Epithelial cell of prostate (primary cell): ENCODE measurements around the gene CHEK2.
"Not testable (repeated sequence)": the region's sequence is repeated elsewhere in the genome, so short reads cannot be mapped to it uniquely, and the experiment has no call there.

Experiments
- DNase-seq: peaks from one replicate; pipeline ENCODE4 v3.0.0-alpha.2; 2011; ENCODE audit warnings: low read depth, low spot score
- H3K27ac ChIP-seq: fragments of 450-650 bp; 2 replicates; pipeline ENCODE4 v1.5.1; 2017; ENCODE audit warnings: mild to moderate bottlenecking

CHEK2 gene

DNA sequence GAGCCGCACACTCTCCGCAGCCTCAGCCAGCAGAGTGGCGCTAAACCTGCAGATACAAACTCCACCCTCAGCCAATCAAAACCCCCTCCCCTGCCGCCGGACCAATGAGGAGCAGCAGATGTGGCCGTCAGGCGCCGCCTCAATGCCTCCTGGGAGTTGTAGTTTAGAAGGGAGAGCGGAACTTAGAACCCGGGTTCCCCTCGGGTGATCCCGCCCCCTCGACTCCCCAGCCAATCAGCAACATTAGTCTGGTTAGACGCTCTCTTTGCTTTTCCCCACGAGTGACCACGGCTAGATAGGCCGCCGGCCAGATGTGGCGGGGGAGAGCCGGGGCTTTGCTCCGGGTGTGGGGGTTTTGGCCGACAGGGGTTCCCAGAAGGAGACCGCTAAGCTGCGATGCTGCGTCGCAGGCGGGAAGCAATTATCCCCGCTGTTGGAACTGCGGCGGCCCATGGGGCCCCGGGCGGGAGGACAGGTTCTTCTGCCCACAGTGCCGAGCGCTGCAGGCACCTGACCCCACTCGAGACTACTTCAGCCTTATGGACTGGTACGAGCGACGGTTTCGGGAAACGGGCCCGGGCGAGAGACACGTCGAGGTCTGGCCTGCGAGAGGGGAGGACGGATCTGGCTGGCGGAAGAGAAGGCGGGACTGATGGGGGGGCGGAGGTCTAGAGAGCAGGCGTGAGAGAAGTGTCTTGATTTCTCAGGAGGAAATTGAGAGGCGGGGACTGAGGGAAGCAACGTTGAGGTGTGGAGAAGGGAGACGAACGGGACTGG is at the start of gene CHEK2, which contains the start of gene HSCB:
Gene CHEK2, minus strand, starts transcription at position 36 of the 777 bp plus-strand sequence. CDS start 7,099 bp downstream, outside the sequence.
Gene HSCB, plus strand, starts transcription at position 255 of the 777 bp plus-strand sequence. Its CDS starts 57 bp downstream, at position 312.
- peak; percentile 85 for DNase-seq
- H3K27ac ChIP-seq = peak within 1 kb of the TSS; percentile 76

DNA sequence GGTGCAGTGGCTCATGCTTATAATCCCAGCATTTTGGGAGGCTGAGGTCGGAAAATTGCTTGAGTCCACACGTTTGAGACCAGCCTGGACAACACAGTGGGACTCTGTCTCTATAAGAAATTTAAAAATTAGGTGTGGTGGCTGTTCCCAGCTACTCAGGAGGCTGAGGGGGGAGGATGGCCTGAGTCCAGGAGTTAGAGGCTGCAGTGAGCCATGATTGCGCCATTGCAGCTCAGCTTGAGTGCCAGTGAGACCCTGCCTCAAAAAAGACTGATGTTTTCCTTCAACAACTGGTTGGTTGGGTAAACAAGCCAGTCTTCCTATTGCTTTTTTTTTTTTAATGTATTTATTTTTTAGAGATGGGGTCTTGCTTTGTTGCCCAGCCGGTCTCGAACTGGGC is 49.5 kb upstream of the CHEK2 start:
- no peak for DNase-seq
- H3K27ac ChIP-seq = no peak overlapping the region

DNA sequence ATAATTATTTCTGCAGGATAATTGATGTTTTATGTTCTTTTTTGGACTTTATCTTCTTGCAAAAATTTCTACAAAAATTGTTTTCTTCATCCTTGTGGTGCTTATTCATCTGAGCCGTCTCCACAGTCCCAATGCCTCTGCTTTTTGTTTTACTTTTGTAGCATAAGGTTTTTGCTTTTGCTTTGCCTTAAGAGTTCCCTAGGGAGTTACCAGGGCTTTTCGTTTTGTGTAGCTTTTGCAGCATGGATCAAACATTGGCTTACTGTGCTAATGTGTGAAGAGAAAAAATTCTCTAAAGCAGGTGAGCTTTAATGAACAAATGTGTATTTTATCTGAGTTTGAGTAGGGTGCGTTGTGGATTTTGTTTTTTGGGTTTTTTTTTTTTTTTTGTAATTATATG is 47.0 kb upstream of the CHEK2 start:
- no peak overlapping the region for H3K27ac ChIP-seq
- no peak for DNase-seq

DNA sequence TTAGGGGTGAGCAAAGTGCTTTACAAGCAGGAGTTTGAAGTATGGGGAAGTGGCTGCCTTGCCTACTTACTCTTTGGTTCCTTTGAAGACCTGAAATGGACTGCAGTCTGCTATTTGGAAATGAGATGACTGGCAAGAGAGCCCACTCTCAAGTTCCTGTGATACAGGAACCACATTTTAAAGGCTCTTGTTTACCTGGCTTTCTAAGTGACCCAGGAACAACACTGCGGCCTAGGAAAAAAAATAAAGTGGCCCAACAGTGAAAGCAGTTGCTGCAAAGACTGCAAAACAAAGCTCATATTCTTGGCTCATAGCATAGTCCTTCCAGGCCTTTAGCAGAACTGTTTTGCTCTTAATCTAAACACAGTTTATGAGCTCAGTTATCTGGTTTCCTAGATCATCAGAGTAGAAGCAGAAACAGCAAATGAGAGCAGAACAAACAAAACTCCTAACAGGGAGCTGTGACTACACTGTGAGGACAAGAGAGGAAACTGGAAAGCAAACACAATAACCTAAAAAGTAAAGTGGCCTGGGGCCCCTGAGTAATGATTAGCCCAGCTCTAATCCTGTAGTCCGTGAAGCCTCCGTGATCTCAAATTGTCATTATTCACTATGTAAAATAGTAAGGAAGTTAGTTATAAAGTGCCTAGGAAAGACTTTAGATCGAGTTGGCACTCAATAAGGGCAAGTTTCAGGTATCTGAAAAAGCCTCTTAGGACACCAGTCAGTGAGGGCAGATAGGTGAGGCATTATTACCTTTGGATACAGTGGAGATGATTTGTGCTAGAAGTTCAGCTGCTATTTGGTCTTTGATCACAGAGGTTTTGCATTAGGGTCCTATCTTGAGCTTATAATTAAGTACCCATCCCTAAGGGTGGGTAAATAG is 42.4 kb upstream of the CHEK2 start:
- DNase-seq = no peak
- H3K27ac ChIP-seq = no peak overlapping the region

DNA sequence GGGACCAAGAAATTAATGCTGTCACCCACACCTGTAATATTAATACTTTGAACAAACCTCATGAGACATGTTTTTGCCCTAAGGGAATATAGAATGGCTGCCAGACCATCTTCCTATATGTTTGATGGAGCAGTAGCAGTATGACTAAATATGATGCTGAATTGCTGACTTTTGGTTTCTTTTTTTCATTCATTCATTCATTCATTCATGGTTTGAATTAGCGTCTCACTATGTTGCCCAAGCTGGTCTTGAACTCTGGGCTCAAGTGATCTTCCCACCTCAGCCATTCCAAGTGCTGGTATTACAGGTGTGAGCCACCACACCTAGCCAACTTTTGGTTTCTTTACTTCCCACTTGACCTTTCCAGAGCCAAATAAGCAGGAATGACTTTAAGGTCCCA is 38.7 kb upstream of the CHEK2 start:
- DNase-seq = no peak

DNA sequence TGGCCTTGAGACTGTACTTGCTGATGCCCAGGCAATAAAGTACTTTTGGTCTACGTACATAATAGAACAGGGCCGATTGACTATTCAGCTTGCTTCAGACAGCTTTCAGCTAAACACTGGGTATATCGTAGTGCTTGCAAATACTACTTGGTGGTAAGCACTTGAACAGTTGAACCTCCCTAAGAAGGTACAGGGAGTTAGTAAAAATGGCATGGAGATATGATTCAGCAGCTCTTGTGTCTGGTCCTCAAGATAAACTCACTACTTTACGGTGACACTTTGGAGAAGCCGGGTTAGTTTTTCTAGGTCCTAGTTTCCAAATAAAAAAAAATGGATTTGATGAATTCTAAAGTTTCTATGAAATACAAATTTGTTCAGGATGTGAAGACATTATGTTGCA is 38.2 kb upstream of the CHEK2 start:
- H3K27ac ChIP-seq = no peak overlapping the region
- DNase-seq = no peak

More for the DNA sequence above, 38.7 kb upstream of the CHEK2 start:
- H3K27ac ChIP-seq = no peak overlapping the region

DNA sequence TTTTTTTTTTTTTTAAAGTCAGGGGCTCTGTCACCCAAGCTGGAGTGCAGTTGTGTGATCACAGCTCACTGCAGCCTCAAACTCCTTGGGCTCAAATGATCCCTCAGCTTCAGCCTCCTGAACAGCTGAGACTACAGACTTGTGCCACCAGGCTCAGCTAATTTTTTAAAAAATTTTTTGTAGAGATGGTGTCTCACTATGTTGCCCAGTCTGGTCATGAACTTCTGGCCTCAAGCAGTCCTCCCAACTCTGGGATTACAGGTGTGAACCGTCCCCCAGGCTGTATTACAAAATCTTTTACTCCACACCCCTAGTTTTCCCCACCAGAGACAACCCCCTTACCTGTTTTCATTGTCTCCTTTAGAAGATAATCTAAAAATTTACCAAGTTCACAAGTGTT is 32.8 kb upstream of the CHEK2 start:
- DNase-seq = no peak
- no peak overlapping the region for H3K27ac ChIP-seq

DNA sequence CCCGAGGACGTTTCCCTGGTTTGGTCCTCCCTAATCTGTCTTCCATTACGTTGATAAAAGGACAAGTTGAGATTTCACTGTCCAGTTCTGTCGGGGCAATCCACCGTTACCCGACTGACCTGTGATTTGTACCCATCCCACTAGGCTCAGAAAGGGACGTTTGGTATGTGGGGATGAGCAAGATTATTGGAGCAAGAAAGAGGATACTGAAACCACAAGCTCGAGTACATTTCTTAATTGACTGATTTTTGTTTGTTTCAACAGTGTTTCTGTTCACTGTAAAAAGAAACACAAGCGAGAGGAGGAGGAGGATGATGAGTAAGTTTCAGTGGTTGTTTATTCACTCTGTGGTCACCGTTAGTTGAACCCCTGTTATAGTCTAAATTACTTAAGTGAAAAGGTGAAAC is 31.8 kb upstream of the CHEK2 start:
- peak overlapping the region; percentile 78 for H3K27ac ChIP-seq
- no peak for DNase-seq

DNA sequence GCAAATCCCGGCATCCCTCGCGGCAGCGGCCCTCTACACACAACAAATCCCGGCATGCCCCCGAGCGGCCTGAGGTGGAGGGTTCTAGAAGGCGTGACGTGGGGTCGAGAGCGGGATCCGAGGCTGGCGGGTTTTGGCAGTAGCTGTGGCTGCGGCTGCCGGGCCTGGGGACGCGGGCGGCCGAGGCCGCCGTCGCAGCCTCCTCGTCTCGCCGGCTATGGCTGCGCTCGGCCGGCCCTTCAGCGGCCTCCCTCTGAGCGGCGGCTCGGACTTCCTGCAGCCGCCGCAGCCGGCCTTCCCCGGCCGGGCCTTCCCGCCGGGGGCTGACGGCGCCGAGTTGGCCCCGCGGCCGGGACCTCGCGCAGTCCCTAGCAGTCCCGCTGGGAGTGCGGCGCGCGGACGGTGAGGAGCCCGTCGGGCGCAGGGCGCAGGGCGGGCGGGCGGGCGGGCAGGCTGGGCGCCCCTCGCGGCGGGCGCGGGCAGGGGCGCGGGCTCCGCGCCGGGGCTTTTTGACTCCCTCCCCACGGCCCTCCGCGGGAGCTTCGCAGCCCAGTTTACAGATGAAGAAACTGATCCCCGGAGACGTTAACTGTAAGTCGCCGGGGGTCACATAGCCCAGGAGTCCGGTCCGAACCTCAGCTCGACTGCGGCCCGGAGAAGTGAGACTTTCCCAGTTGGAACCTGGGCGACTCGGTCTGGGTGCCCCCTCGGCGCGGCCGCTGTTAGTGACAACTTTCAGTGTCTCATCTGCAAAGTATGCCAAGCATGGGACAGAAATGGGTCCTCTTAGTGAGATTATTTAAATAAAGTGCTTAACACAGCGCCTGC is 31.2 kb upstream of the CHEK2 start, which contains the start of gene CCDC117:
Gene CCDC117, plus strand, starts transcription at position 63 of the 828 bp plus-strand sequence. Its CDS starts 155 bp downstream, at position 218.
- peak; percentile 78 for DNase-seq
- peak within 1 kb of the TSS; percentile 78 for H3K27ac ChIP-seq

DNA sequence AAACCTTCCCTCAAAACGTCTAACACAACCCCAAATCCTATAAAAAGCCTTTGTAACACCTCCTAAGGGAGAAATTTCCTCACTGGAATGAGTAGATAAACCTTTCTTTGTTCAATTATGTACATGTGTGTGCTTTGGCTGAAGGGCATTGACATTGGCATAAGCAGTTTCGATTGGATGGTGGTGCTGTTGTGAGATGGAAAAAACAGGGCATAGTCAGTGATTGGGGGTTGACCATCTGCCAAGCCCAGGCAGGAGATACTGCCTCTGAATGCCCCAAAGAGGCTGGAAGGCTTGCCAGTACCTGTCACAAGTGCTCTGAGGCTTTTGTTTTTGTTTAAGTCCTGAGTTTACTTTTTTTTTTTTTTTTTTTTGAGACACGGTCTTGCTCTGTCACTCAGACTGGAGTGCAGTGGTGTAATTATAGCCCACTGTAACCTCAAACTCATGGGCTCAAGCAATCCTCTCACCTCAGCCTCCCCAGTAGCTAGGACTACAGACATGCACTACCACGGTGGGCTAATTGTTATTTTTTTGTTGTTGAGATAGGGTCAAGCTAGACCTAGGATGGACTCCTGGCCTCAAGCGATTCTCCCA is 29.7 kb upstream of the CHEK2 start:
- peak; percentile 74 for DNase-seq

DNA sequence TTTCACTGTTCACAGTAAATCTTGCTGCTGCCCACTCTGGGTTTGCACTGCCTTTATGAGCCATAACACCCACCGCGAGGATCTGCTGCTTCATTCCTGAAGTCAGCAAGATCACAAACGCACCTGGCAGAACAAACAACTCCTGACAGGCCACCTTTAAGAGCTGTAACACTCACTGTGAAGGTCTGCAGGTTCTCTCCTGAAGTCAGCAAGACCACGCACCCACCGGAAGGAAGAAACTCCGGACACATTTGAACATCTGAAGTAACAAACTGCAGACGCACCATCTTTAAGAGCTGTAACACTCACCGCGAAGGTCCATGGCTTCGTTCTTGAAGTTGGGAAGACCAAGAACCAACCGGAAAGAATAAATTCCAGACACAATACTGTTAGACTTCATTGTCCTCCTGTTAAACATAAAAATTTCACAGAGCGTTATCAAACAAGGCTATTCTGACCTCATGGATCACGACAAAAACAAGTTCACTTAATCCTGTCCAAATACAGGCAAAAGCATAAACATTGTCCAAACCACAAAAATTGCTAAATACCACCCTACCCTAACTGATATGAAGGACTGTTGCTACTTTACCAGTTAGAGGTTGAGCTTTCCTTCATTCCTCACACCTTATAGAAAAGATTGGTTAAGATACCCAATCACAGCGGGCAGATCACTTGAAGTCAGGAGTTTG is 27.9 kb upstream of the CHEK2 start:
- no peak overlapping the region for H3K27ac ChIP-seq
- DNase-seq = no peak

More for the DNA sequence above, 29.7 kb upstream of the CHEK2 start:
- peak overlapping the region; percentile 33 for H3K27ac ChIP-seq

DNA sequence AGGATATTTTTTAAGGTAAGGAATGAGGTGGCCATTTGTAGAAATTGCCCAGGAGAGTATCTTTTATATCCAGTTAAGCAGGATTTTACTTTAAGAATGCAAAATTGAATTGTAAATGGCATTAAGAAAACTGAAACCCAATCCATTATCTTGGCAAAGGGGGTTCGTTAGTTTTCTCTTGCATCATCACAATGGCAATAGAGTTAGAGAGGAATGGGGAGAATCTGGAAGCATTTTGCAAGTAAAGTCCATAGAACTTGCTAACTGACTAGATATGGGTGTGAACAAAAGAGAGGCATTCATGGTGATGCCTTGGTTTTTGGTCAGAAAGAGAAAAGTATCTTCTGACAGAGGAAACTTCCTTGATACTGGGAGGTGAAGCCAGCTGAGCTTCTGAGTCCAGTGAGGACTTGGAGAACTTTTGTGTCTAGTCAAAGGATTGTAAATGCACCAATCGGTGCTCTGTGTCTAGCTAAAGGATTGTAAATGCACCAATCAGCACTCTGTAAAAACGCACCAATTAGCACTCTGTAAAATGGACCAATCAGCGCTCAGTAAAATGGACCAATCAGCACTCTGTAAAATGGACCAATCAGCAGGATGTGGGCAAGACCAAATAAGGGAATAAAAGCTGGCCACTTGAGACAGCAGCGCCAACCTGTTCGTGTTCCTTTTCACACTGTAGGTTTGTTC is 27.2 kb upstream of the CHEK2 start:
- H3K27ac ChIP-seq = no peak overlapping the region
- no peak for DNase-seq

DNA sequence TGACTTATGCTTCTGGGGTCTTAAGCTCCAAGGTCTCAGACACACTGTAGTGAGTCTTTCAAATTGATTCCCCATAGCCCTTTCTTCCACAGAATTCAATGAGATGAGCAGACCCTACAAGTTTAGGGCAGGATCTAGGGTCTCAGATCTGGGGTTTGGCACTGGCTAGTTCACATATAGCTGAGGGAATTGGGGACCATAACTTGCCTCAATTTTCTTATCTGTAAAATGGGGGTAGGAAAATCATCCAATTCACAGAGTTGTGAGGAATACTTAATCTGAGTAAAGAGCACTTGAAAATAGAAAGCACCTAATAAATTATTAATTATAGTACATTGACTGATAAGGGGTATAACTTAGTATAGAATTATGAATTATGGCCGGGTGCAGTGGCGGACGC is 25.0 kb upstream of the CHEK2 start:
- no peak overlapping the region for H3K27ac ChIP-seq
- DNase-seq = no peak

DNA sequence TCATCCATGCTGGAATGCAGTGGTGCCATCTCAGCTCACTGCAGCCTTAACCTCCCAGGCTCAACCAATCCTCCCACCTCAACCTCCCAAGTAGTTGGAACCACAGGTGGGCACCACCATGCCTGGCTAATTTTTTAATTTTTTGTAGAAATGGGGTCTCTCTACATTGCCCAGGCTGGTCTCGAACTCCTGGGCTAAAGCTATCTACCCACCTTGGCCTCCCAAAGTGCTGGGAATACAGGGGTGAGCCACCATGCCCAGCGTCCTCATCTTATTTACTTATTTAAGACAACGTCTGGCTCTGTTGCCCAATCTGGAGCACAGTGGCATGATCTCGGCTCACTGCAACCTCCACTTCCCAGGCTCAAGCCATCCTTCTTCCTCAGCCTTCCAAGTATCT is 20.4 kb upstream of the CHEK2 start:
- DNase-seq, H3K27ac ChIP-seq: not testable (repeated sequence)

DNA sequence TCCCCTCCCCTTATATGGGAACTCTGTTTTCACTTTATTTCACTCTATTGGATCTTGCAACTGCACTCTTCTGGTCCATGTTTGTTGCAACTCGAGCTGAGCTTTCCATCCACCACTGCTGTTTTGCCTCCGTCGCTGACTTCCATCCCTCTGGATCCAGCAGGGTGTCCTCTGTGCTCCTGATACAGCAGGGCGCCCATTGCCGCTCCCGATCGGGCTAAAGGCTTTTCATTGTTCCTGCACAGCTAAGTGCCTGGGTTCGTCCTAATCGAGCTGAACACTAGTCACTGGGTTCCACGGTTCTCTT is 19.8 kb upstream of the CHEK2 start:
- no peak for DNase-seq
- H3K27ac ChIP-seq = no peak overlapping the region

DNA sequence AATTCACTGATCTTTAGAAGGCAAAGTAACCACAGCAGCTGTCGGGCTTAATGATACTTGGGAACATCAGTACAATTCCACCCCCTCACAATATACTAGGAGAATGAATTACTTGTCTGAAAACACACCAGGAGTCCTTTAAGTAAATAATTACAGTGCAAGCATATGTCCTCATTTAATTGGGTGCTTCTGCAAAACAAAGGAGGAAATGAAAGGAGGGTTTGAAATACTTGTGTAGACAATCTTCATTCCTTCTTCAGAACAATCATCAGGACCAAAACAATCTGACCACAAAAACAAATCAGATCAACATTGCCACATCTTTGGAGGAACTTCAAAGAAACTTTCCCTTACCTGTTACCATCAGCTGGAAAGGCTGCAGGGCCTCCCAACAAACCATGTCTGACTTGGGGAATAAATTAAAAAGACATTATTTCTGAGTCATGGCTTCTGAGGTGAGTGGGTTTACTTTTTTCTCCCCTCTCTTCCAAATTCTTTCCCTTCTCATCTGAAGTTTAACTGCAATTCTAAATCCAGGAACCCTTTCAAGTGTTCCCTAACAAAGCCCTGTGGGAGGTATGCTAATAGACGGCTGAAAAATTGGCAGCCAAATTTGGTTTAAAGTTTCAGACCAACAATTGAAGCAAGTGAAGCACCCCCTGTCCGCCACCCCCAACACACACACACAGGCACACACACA is 18.4 kb upstream of the CHEK2 start:
- DNase-seq = peak; percentile 22
- H3K27ac ChIP-seq = no peak overlapping the region

DNA sequence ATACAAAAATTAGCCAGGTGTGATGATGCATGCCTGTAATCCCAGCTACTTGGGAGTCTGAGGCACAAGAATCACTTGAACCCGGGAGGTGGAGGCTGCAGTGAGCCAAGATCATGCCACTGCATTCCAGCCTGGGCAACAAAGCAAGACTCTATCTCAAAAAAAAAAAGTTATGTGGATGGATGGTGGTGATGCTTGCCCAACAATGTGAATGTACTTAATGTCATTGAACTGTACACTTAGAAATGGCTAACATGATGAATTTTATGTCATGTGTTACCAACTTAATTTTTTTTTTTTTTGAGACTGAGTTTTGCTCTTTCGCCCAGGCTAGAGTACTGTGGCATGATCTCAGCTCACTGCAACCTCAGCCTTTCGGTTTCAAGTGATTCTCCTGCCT is 12.9 kb upstream of the CHEK2 start:
- not testable (repeated sequence) for DNase-seq, H3K27ac ChIP-seq

DNA sequence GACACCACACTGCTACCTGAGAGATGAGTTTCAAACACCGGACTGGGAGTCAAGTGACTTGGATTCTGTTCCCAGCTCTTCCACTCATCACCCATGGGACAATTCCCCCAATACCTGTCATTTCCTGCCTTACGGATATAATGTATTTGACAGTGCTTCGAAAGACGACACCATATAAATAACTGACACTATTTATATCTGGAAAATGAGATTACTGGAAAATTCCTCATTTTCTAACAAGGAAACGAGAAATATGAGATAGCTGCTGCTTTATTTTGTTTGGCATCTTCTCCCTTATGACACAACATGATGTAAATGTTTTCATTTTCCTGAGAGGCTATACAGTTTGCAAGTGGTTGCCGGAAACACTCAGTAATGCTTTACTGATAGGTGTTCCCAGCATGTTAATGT is 8.9 kb upstream of the CHEK2 start:
- no peak for DNase-seq
- H3K27ac ChIP-seq = no peak overlapping the region
